HepG2 (cell line): ENCODE data around the gene NSUN3. TPM values are rescaled to one million over a fixed set of nuclear protein-coding genes. Genes with fewer than 3 reads are reported as not detected.

Experiments used
- ATAC-seq: fragments of 200-7000 bp; cut with Tn5 transposase; 3 replicates; pipeline ENCODE4 v1.9.1; 2020; ENCODE audit warnings: mild to moderate bottlenecking, moderate library complexity
- BruUV-seq: library from RNA; stranded (reverse); fragments of 400-500 nt; replicated peaks from 2 replicates; lab custom pipeline; 2021; lab: Mats Ljungman, UMichigan
- CTCF ChIA-PET: fragments of 300-600 bp; formaldehyde crosslinking; extraction: SDS; loops from one replicate; lab custom pipeline; 2021; ENCODE audit warnings: low total read pairs, inconsistent platforms, low intra/inter-chr PET ratio; lab: Yijun Ruan, JAX
- POLR2A ChIA-PET: fragments of 350-600 bp; sonication (Branson Sonifier 250); formaldehyde crosslinking; loops from one replicate; lab custom pipeline; 2020; ENCODE audit warnings: antibody characterized with exemption, inconsistent platforms; lab: Yijun Ruan, JAX
- DNase-seq: peaks from one replicate; pipeline ENCODE4 v3.0.0-alpha.2; 2015; ENCODE audit warnings: low spot score
- FAIRE-seq: peaks from 3 replicates; lab custom pipeline; 2011; peaks lifted over from hg19 to GRCh38; lab: Jason Lieb, UNC
- H2AFZ ChIP-seq: one replicate; pipeline ENCODE4 v1.6.1; 2011; ENCODE audit warnings: low read length, inconsistent platforms
- H3K27ac ChIP-seq: fragments of 300-600 bp; 3 replicates; pipeline ENCODE4 v1.8.0; 2011; ENCODE audit warnings: mixed run types, mild to moderate bottlenecking, mixed read lengths, low read length, inconsistent platforms; ENCODE audit not compliant: insufficient read depth; ENCODE audit errors: extremely low read length
- H3K27me3 ChIP-seq, 2 experiments: fragments of 200-600 bp in 1 of 2; 2 replicates in 1 of 2; 3 replicates in 1 of 2; pipeline versions ENCODE4 v1.6.0 to v1.8.0; 2011; ENCODE audit warnings: low read length in 2 of 2, mild to moderate bottlenecking in 2 of 2, moderate library complexity in 2 of 2, inconsistent platforms in 1 of 2; ENCODE audit not compliant: insufficient read depth in 2 of 2, control insufficient read depth in 1 of 2
- H3K36me3 ChIP-seq, 2 experiments: fragments of 200-600 bp in 1 of 2; replicated peaks in 1 of 2; 2 replicates in 1 of 2; 3 replicates in 1 of 2; pipeline versions ENCODE4 v1.5.1 to v1.8.0; 2011; ENCODE audit warnings: low read length in 2 of 2, inconsistent platforms in 1 of 2; ENCODE audit not compliant: insufficient read depth in 2 of 2, control insufficient read depth in 1 of 2
- H3K4me1 ChIP-seq: 2 replicates; pipeline ENCODE4 v1.5.1; 2012; ENCODE audit warnings: low read length, inconsistent platforms; ENCODE audit not compliant: insufficient read depth
- H3K4me2 ChIP-seq: 2 replicates; pipeline ENCODE4 v1.6.0; 2011; ENCODE audit warnings: low read depth, low read length, inconsistent platforms
- H3K4me3 ChIP-seq, 3 experiments: fragments of 200-600 bp in 1 of 3; sonication (generic), shearing (Covaris generic) in 1 of 3; replicated peaks in 1 of 3; 2 replicates each; pipeline ENCODE4 v1.5.1; 2011 to 2016; ENCODE audit warnings: low read length in 3 of 3, inconsistent platforms in 2 of 3, low read depth in 2 of 3, mild to moderate bottlenecking in 2 of 3, control low read depth in 1 of 3, mixed read lengths in 1 of 3; ENCODE audit not compliant: insufficient read depth in 1 of 3
- H3K79me2 ChIP-seq: one replicate; pipeline ENCODE4 v1.6.1; 2011; ENCODE audit warnings: low read length, inconsistent platforms; ENCODE audit not compliant: insufficient read depth
- H3K9ac ChIP-seq: 2 replicates; pipeline ENCODE4 v1.6.0; 2011; ENCODE audit warnings: mild to moderate bottlenecking, low read depth, low read length, inconsistent platforms; ENCODE audit not compliant: insufficient read depth
- H3K9me3 ChIP-seq: 2 replicates; pipeline ENCODE4 v1.5.1; 2012; ENCODE audit warnings: mild to moderate bottlenecking, low read length
- H4K20me1 ChIP-seq: 2 replicates; pipeline ENCODE4 v1.6.0; 2011; ENCODE audit warnings: inconsistent platforms, mild to moderate bottlenecking, low read length, moderate library complexity; ENCODE audit not compliant: insufficient read depth
- DPF2 ChIP-seq: sonication (generic); formaldehyde crosslinking; IDR thresholded peaks from 2 replicates; pipeline ENCODE4 v1.4.0; 2020; ENCODE audit warnings: mild to moderate bottlenecking, low read depth, missing genetic modification reagents, borderline replicate concordance
- GMEB2 ChIP-seq: IDR thresholded peaks from 2 replicates; pipeline ENCODE4 v1.6.1; 2016; ENCODE audit warnings: missing biosample characterization, missing genetic modification reagents, low read depth
- HNRNPUL1 ChIP-seq: fragments of 200-400 bp; formaldehyde crosslinking; IDR thresholded peaks from 2 replicates; pipeline ENCODE4 v1.6.1; 2017; ENCODE audit warnings: low read depth, mild to moderate bottlenecking, low read length, moderate library complexity
- KAT7 ChIP-seq: IDR thresholded peaks from 2 replicates; pipeline ENCODE4 v1.6.1; 2018; ENCODE audit warnings: borderline replicate concordance, missing compliant biosample characterization
- MLLT10 ChIP-seq: sonication (generic); formaldehyde crosslinking; IDR thresholded peaks from 2 replicates; pipeline ENCODE4 v1.4.0; 2020; ENCODE audit warnings: missing genetic modification reagents
- NFATC3 ChIP-seq: sonication (generic); formaldehyde crosslinking; IDR thresholded peaks from 2 replicates; pipeline ENCODE4 v1.5.1; 2020; ENCODE audit warnings: mild to moderate bottlenecking, missing genetic modification reagents
- NFKB2 ChIP-seq: sonication (generic); formaldehyde crosslinking; IDR thresholded peaks from 2 replicates; pipeline ENCODE4 v1.4.0; 2020; ENCODE audit warnings: missing genetic modification reagents, borderline replicate concordance
- PHF20 ChIP-seq: sonication (generic); formaldehyde crosslinking; IDR thresholded peaks from 2 replicates; pipeline ENCODE4 v1.5.0; 2020; ENCODE audit warnings: mild to moderate bottlenecking, missing genetic modification reagents
- REL ChIP-seq: sonication (generic); formaldehyde crosslinking; conservative IDR thresholded peaks from 2 replicates; pipeline ENCODE4 v1.8.0; 2022; ENCODE audit warnings: mild to moderate bottlenecking, missing genetic modification reagents, moderate library complexity
- SIN3B ChIP-seq: fragments of 150-350 bp; IDR thresholded peaks from 2 replicates; pipeline ENCODE4 v1.6.1; 2014; ENCODE audit warnings: low read length
- SMYD3 ChIP-seq: sonication (generic); formaldehyde crosslinking; IDR thresholded peaks from 2 replicates; pipeline ENCODE4 v1.8.1; 2023; ENCODE audit warnings: mild to moderate bottlenecking, missing genetic modification reagents
- ZBTB20 ChIP-seq: sonication (generic); formaldehyde crosslinking; IDR thresholded peaks from 2 replicates; pipeline ENCODE4 v1.8.1; 2023; ENCODE audit warnings: missing genetic modification reagents, low read depth, mild to moderate bottlenecking, borderline replicate concordance
- ZNF510 ChIP-seq: sonication (generic); formaldehyde crosslinking; IDR thresholded peaks from 2 replicates; pipeline ENCODE4 v1.4.0; 2020; ENCODE audit warnings: low read depth, mild to moderate bottlenecking, missing genetic modification reagents
- ZNF564 ChIP-seq: sonication (generic); formaldehyde crosslinking; IDR thresholded peaks from 2 replicates; pipeline ENCODE4 v1.8.1; 2023; ENCODE audit warnings: mild to moderate bottlenecking, missing genetic modification reagents
- WGBS: methylation state at CpG from one replicate; pipeline ENCODE4 v1.1.6; 2017; ENCODE audit warnings: low lambda C conversion rate; 5-methylcytosine and 5-hydroxymethylcytosine counted together
- in situ Hi-C: cut with HindIII; loops from 2 replicates; pipeline ENCODE4 v1.10.0; 2017; ENCODE audit warnings: low pct_unique_long_range_greater_than_20kb; ENCODE audit not compliant: extremely low pct_ligation_motif_present
- intact Hi-C: fragments of 100-400 bp; cut with micrococcal nuclease; formaldehyde crosslinking; loops from one replicate; pipeline ENCODE4 v1.10.0; 2022; ENCODE audit not compliant: unreplicated experiment
- polyA plus RNA-seq, 8 experiments: library from polyadenylated mRNA; depleted of rRNA in 3 of 8; stranded (reverse) in 7 of 8; unstranded in 1 of 8; fragments of >200 nt; fragmentation: Illumina TruSeq in 4 of 8; extraction: Trizol in 4 of 8; gene quantifications; 2 replicates each; pipeline versions ENCODE4 v1.2.1 to v1.2.3, GENCODE V29; 2011 to 2016; ENCODE audit warnings: low read depth in 4 of 8, missing spikeins in 1 of 8, mixed read lengths in 1 of 8; ENCODE audit not compliant: insufficient read depth in 1 of 8
- total RNA-seq, 5 experiments: library from RNA; depleted of rRNA; stranded (reverse); fragments of >200 nt; fragmentation: Illumina TruSeq; extraction: Trizol; gene quantifications; 2 replicates each; pipeline ENCODE4 v1.2.3, GENCODE V29; 2016; ENCODE audit warnings: low read depth in 1 of 5
- TF ChIP-seq, protein P1 (sequence below): IDR thresholded peaks from 2 replicates; pipeline ENCODE4 v1.6.1; 2016; ENCODE audit warnings: control low read depth
- TF ChIP-seq, protein P2 (sequence below): sonication (generic); formaldehyde crosslinking; IDR thresholded peaks from 2 replicates; pipeline ENCODE4 v1.5.1; 2020; ENCODE audit warnings: mild to moderate bottlenecking, missing genetic modification reagents, moderate library complexity
- TF ChIP-seq, protein P3 (sequence below): IDR thresholded peaks from 2 replicates; pipeline ENCODE4 v1.6.1; 2012; ENCODE audit warnings: low read length, improper control_type of control experiment

The NSUN3 gene
- total and polyA plus RNA-seq, 2 of the 13 experiments (the other 11 are each of a cell fraction or from before 2014, with no cell fraction given): 3.2 to 10.6 TPM

- TF ChIP-seq NFKB2: no peak
- TF ChIP-seq, protein P1, sequence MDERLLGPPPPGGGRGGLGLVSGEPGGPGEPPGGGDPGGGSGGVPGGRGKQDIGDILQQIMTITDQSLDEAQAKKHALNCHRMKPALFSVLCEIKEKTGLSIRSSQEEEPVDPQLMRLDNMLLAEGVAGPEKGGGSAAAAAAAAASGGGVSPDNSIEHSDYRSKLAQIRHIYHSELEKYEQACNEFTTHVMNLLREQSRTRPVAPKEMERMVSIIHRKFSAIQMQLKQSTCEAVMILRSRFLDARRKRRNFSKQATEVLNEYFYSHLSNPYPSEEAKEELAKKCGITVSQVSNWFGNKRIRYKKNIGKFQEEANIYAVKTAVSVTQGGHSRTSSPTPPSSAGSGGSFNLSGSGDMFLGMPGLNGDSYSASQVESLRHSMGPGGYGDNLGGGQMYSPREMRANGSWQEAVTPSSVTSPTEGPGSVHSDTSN (CRISPR knock-in tag): no peak
- TF ChIP-seq ZNF564: no peak
- no peak for TF ChIP-seq NFATC3
- TF ChIP-seq MLLT10 (CRISPR knock-in tag): no peak
- no peak for TF ChIP-seq SMYD3 (CRISPR knock-in tag)
- no peak for TF ChIP-seq DPF2
- TF ChIP-seq, protein P2, sequence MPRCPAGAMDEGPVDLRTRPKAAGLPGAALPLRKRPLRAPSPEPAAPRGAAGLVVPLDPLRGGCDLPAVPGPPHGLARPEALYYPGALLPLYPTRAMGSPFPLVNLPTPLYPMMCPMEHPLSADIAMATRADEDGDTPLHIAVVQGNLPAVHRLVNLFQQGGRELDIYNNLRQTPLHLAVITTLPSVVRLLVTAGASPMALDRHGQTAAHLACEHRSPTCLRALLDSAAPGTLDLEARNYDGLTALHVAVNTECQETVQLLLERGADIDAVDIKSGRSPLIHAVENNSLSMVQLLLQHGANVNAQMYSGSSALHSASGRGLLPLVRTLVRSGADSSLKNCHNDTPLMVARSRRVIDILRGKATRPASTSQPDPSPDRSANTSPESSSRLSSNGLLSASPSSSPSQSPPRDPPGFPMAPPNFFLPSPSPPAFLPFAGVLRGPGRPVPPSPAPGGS: no peak
- TF ChIP-seq HNRNPUL1: no peak
- no peak for TF ChIP-seq ZNF510
- TF ChIP-seq, all 625 proteins: peak for 0
Observed at GRCh38 chr3:94172695-94173310, 109.9 kb downstream of the NSUN3 start (continued).

- Histone ChIP-seq H3K79me2 (no peaks in the 10 kb centered on the region), H3K4me1 (no peaks in the 10 kb centered on the region), H2AFZ (no peak overlapping the region), H4K20me1 (no peaks in the 10 kb centered on the region), H3K36me3 (no peaks in the 10 kb centered on the region), H3K27me3 (no peaks in the 10 kb centered on the region; a peak in 1 of 5 replicates), H3K27ac (no peak overlapping the region), H3K9ac (no peak overlapping the region), H3K4me2 (no peak overlapping the region), H3K4me3 (no peak overlapping the region), H3K9me3 (no peaks in the 10 kb centered on the region)
- 16% methylated on average over 2 of the region's 2 CpGs for WGBS
- ChIA-PET CTCF (no interaction called here), POLR2A (no interaction called here)
- FAIRE-seq: no peak
- BruUV-seq: no TSS peak
- no peak for DNase-seq
- intact Hi-C loops: no loop called here
- in situ Hi-C loops: no loop called here
- no peak for ATAC-seq
- TF ChIP-seq KAT7 (CRISPR knock-in tag) (no peak), ZBTB20 (CRISPR knock-in tag) (no peak), SIN3B (no peak), REL (CRISPR knock-in tag) (no peak), PHF20 (CRISPR knock-in tag) (no peak), GMEB2 (CRISPR knock-in tag) (no peak)
- TF ChIP-seq, protein P3, sequence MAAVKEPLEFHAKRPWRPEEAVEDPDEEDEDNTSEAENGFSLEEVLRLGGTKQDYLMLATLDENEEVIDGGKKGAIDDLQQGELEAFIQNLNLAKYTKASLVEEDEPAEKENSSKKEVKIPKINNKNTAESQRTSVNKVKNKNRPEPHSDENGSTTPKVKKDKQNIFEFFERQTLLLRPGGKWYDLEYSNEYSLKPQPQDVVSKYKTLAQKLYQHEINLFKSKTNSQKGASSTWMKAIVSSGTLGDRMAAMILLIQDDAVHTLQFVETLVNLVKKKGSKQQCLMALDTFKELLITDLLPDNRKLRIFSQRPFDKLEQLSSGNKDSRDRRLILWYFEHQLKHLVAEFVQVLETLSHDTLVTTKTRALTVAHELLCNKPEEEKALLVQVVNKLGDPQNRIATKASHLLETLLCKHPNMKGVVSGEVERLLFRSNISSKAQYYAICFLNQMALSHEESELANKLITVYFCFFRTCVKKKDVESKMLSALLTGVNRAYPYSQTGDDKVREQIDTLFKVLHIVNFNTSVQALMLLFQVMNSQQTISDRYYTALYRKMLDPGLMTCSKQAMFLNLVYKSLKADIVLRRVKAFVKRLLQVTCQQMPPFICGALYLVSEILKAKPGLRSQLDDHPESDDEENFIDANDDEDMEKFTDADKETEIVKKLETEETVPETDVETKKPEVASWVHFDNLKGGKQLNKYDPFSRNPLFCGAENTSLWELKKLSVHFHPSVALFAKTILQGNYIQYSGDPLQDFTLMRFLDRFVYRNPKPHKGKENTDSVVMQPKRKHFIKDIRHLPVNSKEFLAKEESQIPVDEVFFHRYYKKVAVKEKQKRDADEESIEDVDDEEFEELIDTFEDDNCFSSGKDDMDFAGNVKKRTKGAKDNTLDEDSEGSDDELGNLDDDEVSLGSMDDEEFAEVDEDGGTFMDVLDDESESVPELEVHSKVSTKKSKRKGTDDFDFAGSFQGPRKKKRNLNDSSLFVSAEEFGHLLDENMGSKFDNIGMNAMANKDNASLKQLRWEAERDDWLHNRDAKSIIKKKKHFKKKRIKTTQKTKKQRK: no peak
Observed at GRCh38 chr3:94173673-94174434, 111.0 kb downstream of the NSUN3 start.
